Iris pigment epithelial cell (primary cell): ENCODE data around the gene ACER3.

Source experiments
- DNase-seq: peaks from one replicate; pipeline ENCODE4 v3.0.0-alpha.2; 2011; ENCODE audit warnings: low read depth

Gene ACER3

DNA sequence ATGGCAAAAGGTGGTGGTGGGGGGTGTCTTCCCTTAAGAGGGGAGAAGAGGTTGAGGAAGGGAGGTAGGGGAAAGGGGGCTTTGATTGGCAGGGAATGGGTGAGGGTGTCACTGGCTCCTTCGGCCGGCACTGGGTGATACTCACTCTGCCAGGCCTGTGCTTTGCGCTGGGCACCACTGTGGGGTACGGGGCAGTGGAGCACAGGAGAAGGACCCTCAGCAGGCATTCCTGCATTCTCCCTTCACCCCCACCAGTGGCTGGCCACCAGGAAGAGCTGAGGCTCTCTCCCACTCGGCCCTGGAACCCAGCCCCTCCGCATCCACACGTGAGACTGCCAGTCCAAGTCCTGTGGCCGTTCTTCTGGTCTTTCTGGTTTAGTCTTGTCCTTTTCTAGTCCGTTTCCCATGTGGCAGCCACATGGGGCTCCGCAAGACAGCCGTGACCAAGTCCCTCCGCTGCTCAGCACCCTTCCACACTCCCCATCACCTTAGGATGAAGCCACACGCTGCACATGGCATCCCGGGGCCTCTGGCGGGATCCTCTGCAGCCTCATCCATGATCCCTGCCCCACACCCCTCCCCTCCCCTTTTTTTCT, 214.0 kb downstream of the ACER3 start:
- DNase-seq = no peak

DNA sequence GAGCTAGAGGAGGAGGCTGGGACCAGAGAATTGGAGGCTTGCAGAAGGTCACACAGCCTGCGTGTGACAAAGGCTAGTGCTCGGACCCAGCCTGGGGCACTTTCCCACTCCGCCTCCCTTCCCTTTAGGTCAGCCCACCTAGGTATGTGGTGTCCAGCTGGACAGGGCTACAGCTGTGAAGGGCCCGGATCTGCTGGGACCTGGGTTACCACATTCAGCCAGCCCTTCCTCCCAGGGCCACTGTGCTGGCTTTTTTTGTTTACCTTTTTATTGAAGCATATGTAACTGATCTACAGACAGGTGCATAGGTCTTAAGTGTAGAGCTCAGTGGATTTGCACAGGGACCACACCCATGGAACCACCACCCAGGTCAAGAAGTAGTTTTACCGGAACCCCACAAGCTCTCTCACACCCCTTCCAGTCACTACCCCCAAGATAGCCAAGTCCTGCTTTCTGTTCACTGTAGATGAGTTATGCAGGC, 214.7 kb downstream of the ACER3 start:
- no peak for DNase-seq
